IMR-90 (cell line): ENCODE data around the gene NPLOC4. TPM values are rescaled to one million over a fixed set of nuclear protein-coding genes. Genes with fewer than 3 reads are reported as not detected.

Experiments used
- ATAC-seq: fragments of 200-7000 bp; cut with Tn5 transposase; 2 replicates; pipeline ENCODE4 v1.9.1; 2020; ENCODE audit warnings: low read depth, mild to moderate bottlenecking, moderate library complexity
- BruUV-seq: library from RNA; stranded (reverse); fragments of 400-500 nt; replicated peaks from 2 replicates; lab custom pipeline; 2021; lab: Mats Ljungman, UMichigan
- CTCF ChIA-PET: fragments of 300-600 bp; formaldehyde crosslinking; extraction: SDS; loops from one replicate; lab custom pipeline; 2021; ENCODE audit warnings: antibody characterized with exemption; lab: Yijun Ruan, JAX
- POLR2A ChIA-PET: fragments of 300-600 bp; sonication (Branson Sonifier 250); formaldehyde crosslinking; loops from one replicate; lab custom pipeline; 2022; ENCODE audit warnings: antibody characterized with exemption; ENCODE audit not compliant: unreplicated experiment; lab: Charles Lee
- DNase-seq: peaks from one replicate; pipeline ENCODE4 v3.0.0; 2013
- H2AFZ ChIP-seq: replicated peaks from 2 replicates; pipeline ENCODE3; 2013; ENCODE audit warnings: low read length, mild to moderate bottlenecking; ENCODE audit not compliant: poor library complexity
- H2AK5ac ChIP-seq: 2 replicates; pipeline ENCODE4 v1.6.1; 2013; ENCODE audit warnings: low read depth, low read length, inconsistent platforms
- H2AK9ac ChIP-seq: replicated peaks from 2 replicates; pipeline ENCODE3; 2013; ENCODE audit warnings: mild to moderate bottlenecking, low read depth, low read length, moderate library complexity; ENCODE audit not compliant: poor library complexity
- H2BK120ac ChIP-seq: 2 replicates; pipeline ENCODE4 v1.6.1; 2013; ENCODE audit warnings: low read depth, low read length, inconsistent platforms
- H2BK15ac ChIP-seq: 3 replicates; pipeline ENCODE4 v1.6.1; 2013; ENCODE audit warnings: low read depth, low read length, inconsistent platforms
- H2BK20ac ChIP-seq: 2 replicates; pipeline ENCODE4 v1.6.1; 2013; ENCODE audit warnings: low read depth, mild to moderate bottlenecking, inconsistent platforms, low read length, moderate library complexity
- H2BK5ac ChIP-seq: 2 replicates; pipeline ENCODE4 v1.6.1; 2013; ENCODE audit warnings: mild to moderate bottlenecking, low read depth, low read length, inconsistent platforms; ENCODE audit not compliant: poor library complexity, severe bottlenecking
- H3K14ac ChIP-seq: replicated peaks from 2 replicates; pipeline ENCODE4 v1.6.1; 2013; ENCODE audit warnings: low read depth, low read length, inconsistent platforms
- H3K18ac ChIP-seq: 2 replicates; pipeline ENCODE4 v1.6.1; 2013; ENCODE audit warnings: low read depth, low read length, control low read depth
- H3K23ac ChIP-seq: 2 replicates; pipeline ENCODE4 v1.6.1; 2013; ENCODE audit warnings: low read depth, low read length, inconsistent platforms
- H3K27ac ChIP-seq: 2 replicates; pipeline ENCODE4 v1.5.1; 2013; ENCODE audit warnings: mild to moderate bottlenecking, control low read depth, low read length; ENCODE audit not compliant: insufficient read depth
- H3K27me3 ChIP-seq: 2 replicates; pipeline ENCODE4 v1.6.1; 2013; ENCODE audit warnings: low read length; ENCODE audit not compliant: control insufficient read depth, insufficient read depth
- H3K36me3 ChIP-seq: 2 replicates; pipeline ENCODE4 v1.6.1; 2013; ENCODE audit warnings: low read length, mixed read lengths; ENCODE audit not compliant: control insufficient read depth, insufficient read depth
- H3K4ac ChIP-seq: 2 replicates; pipeline ENCODE4 v1.6.1; 2013; ENCODE audit warnings: low read depth, low read length, inconsistent platforms
- H3K4me1 ChIP-seq: 2 replicates; pipeline ENCODE4 v1.6.1; 2013; ENCODE audit warnings: low read length, mixed read lengths; ENCODE audit not compliant: control insufficient read depth, insufficient read depth
- H3K4me2 ChIP-seq: 2 replicates; pipeline ENCODE4 v1.6.1; 2013; ENCODE audit warnings: low read depth, mild to moderate bottlenecking, control low read depth, low read length, moderate library complexity
- H3K4me3 ChIP-seq: 2 replicates; pipeline ENCODE4 v1.5.1; 2013; ENCODE audit warnings: low read depth, mild to moderate bottlenecking, control low read depth, low read length, moderate library complexity; ENCODE audit not compliant: insufficient read depth
- H3K56ac ChIP-seq: 2 replicates; pipeline ENCODE4 v1.6.1; 2013; ENCODE audit warnings: low read length, inconsistent platforms; ENCODE audit not compliant: insufficient read depth; ENCODE audit errors: extremely low read depth
- H3K79me1 ChIP-seq, 2 experiments: 2 replicates each; pipeline ENCODE4 v1.6.1; 2013; ENCODE audit warnings: low read length in 2 of 2, inconsistent platforms in 1 of 2, low read depth in 1 of 2
- H3K9ac ChIP-seq: 2 replicates; pipeline ENCODE4 v1.6.1; 2013; ENCODE audit warnings: low read depth, low read length, control low read depth
- H3K9me1 ChIP-seq: 2 replicates; pipeline ENCODE4 v1.6.1; 2013; ENCODE audit warnings: low read length, inconsistent platforms; ENCODE audit not compliant: insufficient read depth
- H3K9me3 ChIP-seq: 2 replicates; pipeline ENCODE4 v1.6.1; 2013; ENCODE audit warnings: low read length; ENCODE audit not compliant: control insufficient read depth, insufficient read depth
- H4K20me1 ChIP-seq: 2 replicates; pipeline ENCODE4 v1.6.1; 2013; ENCODE audit warnings: low read length, inconsistent platforms; ENCODE audit not compliant: insufficient read depth
- H4K5ac ChIP-seq: 2 replicates; pipeline ENCODE4 v1.6.1; 2013; ENCODE audit warnings: mild to moderate bottlenecking, low read depth, low read length, control low read depth
- H4K8ac ChIP-seq, 2 experiments: 2 replicates each; pipeline ENCODE4 v1.6.1; 2013; ENCODE audit warnings: low read depth in 2 of 2, low read length in 2 of 2, control low read depth in 1 of 2, inconsistent platforms in 1 of 2
- H4K91ac ChIP-seq: 2 replicates; pipeline ENCODE4 v1.6.1; 2013; ENCODE audit warnings: low read depth, low read length, inconsistent platforms; ENCODE audit not compliant: insufficient read depth
- BHLHE40 ChIP-seq: fragments of 150-350 bp; IDR thresholded peaks from 2 replicates; pipeline ENCODE4 v1.6.1; 2016; ENCODE audit warnings: mild to moderate bottlenecking, low read depth, low read length
- CEBPB ChIP-seq: IDR thresholded peaks from 2 replicates; pipeline ENCODE4 v1.6.1; 2012; ENCODE audit warnings: low read depth, low read length, improper control_type of control experiment
- CHD1 ChIP-seq: IDR thresholded peaks from 2 replicates; pipeline ENCODE4 v1.6.1; 2012; ENCODE audit warnings: low read depth, low read length, improper control_type of control experiment
- FOS ChIP-seq: fragments of 150-350 bp; IDR thresholded peaks from 2 replicates; pipeline ENCODE4 v1.6.1; 2016; ENCODE audit warnings: low read depth, low read length
- MAFK ChIP-seq: IDR thresholded peaks from 2 replicates; pipeline ENCODE4 v1.6.1; 2012; ENCODE audit warnings: low read depth, low read length, improper control_type of control experiment
- MAZ ChIP-seq: IDR thresholded peaks from 2 replicates; pipeline ENCODE4 v1.6.1; 2012; ENCODE audit warnings: low read depth, mild to moderate bottlenecking, low read length, improper control_type of control experiment, moderate library complexity, borderline replicate concordance
- MXI1 ChIP-seq: IDR thresholded peaks from 2 replicates; pipeline ENCODE4 v1.6.1; 2012; ENCODE audit warnings: low read depth, mild to moderate bottlenecking, low read length, moderate library complexity, borderline replicate concordance
- NFE2L2 ChIP-seq: fragments of 150-350 bp; IDR thresholded peaks from 2 replicates; pipeline ENCODE4 v1.6.1; 2016; ENCODE audit warnings: low read depth, mild to moderate bottlenecking, low read length
- RCOR1 ChIP-seq: IDR thresholded peaks from 2 replicates; pipeline ENCODE4 v1.6.1; 2012; ENCODE audit warnings: mild to moderate bottlenecking, low read length, improper control_type of control experiment; ENCODE audit not compliant: insufficient replicate concordance
- WGBS, 2 experiments: methylation state at CpG; one replicate each; pipeline versions ENCODE4 v1.1.5 to v1.1.7; 2013; ENCODE audit warnings: missing lambda C conversion rate in 2 of 2; ENCODE audit not compliant: insufficient read length in 1 of 2; ENCODE audit errors: extremely low coverage in 2 of 2; 5-methylcytosine and 5-hydroxymethylcytosine counted together
- dilution Hi-C: fragments of 300-500 bp; cut with HindIII; formaldehyde crosslinking; loops from one replicate; pipeline ENCODE4 v1.14.3; 2018; ENCODE audit warnings: low sequenced_read_pairs; ENCODE audit not compliant: unreplicated experiment
- in situ Hi-C: fragments of 300-500 bp; cut with MboI; formaldehyde crosslinking; loops from 3 replicates; pipeline ENCODE4 v1.14.3; 2019; ENCODE audit warnings: low sequenced_read_pairs, inconsistent platforms, mixed read lengths
- intact Hi-C: fragments of 100-400 bp; cut with micrococcal nuclease; formaldehyde crosslinking; loops from 2 replicates; pipeline ENCODE4 v1.10.0; 2022
- polyA plus RNA-seq, 3 experiments: library from polyadenylated mRNA; depleted of rRNA; stranded (reverse); fragments of >200 nt; gene quantifications; 2 replicates each; pipeline ENCODE4 v1.2.3, GENCODE V29; 2012; ENCODE audit warnings: low replicate concordance in 1 of 3
- total RNA-seq: library from RNA; depleted of rRNA; stranded (reverse); fragments of >200 nt; gene quantifications from 2 replicates; pipeline ENCODE4 v1.2.3, GENCODE V29; 2012
- TF ChIP-seq, protein P1 (sequence below): fragments of 150-350 bp; IDR thresholded peaks from 2 replicates; pipeline ENCODE4 v1.6.1; 2016; ENCODE audit warnings: low read depth, mild to moderate bottlenecking, low read length, moderate library complexity, borderline replicate concordance
- TF ChIP-seq, protein P2 (sequence below): fragments of 150-350 bp; IDR thresholded peaks from 2 replicates; pipeline ENCODE4 v1.6.1; 2017; ENCODE audit warnings: mild to moderate bottlenecking, antibody characterized with exemption, low read length, low read depth
- TF ChIP-seq, protein P3 (sequence below): conservative IDR thresholded peaks from 2 replicates; pipeline ENCODE4 v1.5.1; 2012; ENCODE audit warnings: mild to moderate bottlenecking, low read depth, low read length, improper control_type of control experiment

Gene NPLOC4
- total and polyA plus RNA-seq, 2 of the 4 experiments (the other 2 are of a cell fraction) = 70.4 to 78.3 TPM

DNA sequence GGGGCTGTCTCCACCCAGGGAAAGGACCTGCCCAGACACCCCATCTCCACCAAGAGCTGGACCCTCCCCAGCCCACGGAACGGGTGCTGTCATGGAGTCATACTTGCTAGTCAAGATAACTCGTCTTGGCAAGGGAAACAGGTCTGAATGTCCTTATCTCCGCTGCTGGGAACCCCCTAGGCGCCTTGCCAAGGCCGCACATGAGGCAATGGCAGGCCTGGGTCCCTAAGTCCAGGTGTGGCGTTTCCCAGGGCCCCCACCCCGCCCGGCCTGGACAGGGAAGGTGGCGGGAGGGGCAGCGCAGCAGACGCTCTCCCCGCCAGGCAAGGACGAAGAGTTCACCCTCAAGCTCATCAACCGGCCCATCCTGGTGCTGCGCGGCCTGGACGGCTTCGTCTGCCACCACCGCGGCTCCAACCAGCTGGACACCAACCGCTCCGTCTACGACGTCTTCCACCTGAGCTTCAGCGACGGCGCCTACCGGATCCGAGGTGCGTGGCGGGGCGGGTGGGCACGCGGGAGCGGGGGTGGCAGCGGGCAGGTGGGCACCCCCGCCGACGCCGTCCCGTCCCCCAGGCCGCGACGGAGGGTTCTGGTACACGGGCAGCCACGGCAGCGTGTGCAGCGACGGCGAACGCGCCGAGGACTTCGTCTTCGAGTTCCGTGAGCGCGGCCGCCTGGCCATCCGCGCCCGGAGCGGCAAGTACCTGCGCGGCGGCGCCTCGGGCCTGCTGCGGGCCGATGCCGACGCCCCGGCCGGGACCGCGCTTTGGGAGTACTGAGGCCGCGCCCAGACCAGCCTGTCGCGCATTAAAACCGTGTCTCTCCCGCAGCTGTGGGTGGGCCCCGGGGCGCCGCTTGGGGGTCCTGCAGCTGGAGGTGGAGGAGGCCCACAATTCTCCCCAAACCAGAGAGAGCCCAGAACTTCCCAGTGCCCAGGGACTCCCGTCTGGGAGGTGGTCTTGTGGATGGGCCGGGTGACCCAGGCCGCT, 100.3 kb downstream of the NPLOC4 start:
- Histone ChIP-seq H4K5ac (no peak overlapping the region), H3K9ac (no peak overlapping the region), H3K4me3 (no peak overlapping the region), H3K23ac (no peak overlapping the region), H3K4me1 (no peaks in the 10 kb centered on the region), H2AK9ac (peak overlapping the region; percentile 87), H2BK20ac (no peak overlapping the region), H3K56ac (no peak overlapping the region), H3K9me1 (no peaks in the 10 kb centered on the region), H3K18ac (no peak overlapping the region), H4K91ac (no peak overlapping the region), H3K9me3 (no peaks in the 10 kb centered on the region), H2AFZ (peak overlapping the region; percentile 58), H3K4me2 (no peak overlapping the region), H3K79me1 (no peaks in the 10 kb centered on the region), H3K27ac (no peak overlapping the region), H4K8ac (no peak overlapping the region), H3K14ac (no peak overlapping the region), H2BK120ac (no peak overlapping the region), H3K4ac (no peak overlapping the region), H2BK15ac (no peak overlapping the region), H4K20me1 (peaks cover 7% of the 10 kb centered on the region; the same call in 1 of the 2 replicates), H2AK5ac (no peak overlapping the region), H3K36me3 (peaks cover 17% of the 10 kb centered on the region; the same call in 1 of the 2 replicates), H2BK5ac (no peak overlapping the region), H3K27me3 (peaks cover 10% of the 10 kb centered on the region; the same call in 1 of the 2 replicates)
- peak; percentile 17 for DNase-seq
- CTCF ChIA-PET = no interaction called here
- intact Hi-C loops = no loop called here
- TF ChIP-seq, protein P1, sequence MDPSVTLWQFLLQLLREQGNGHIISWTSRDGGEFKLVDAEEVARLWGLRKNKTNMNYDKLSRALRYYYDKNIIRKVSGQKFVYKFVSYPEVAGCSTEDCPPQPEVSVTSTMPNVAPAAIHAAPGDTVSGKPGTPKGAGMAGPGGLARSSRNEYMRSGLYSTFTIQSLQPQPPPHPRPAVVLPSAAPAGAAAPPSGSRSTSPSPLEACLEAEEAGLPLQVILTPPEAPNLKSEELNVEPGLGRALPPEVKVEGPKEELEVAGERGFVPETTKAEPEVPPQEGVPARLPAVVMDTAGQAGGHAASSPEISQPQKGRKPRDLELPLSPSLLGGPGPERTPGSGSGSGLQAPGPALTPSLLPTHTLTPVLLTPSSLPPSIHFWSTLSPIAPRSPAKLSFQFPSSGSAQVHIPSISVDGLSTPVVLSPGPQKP = no peak
- TF ChIP-seq MXI1 (no peak), CHD1 (no peak), BHLHE40 (no peak), RCOR1 (no peak), MAZ (no peak), MAFK (no peak), NFE2L2 (no peak), CEBPB (no peak), FOS (no peak)
- TF ChIP-seq, protein P2, sequence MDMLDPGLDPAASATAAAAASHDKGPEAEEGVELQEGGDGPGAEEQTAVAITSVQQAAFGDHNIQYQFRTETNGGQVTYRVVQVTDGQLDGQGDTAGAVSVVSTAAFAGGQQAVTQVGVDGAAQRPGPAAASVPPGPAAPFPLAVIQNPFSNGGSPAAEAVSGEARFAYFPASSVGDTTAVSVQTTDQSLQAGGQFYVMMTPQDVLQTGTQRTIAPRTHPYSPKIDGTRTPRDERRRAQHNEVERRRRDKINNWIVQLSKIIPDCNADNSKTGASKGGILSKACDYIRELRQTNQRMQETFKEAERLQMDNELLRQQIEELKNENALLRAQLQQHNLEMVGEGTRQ = no peak
- TF ChIP-seq, protein P3, sequence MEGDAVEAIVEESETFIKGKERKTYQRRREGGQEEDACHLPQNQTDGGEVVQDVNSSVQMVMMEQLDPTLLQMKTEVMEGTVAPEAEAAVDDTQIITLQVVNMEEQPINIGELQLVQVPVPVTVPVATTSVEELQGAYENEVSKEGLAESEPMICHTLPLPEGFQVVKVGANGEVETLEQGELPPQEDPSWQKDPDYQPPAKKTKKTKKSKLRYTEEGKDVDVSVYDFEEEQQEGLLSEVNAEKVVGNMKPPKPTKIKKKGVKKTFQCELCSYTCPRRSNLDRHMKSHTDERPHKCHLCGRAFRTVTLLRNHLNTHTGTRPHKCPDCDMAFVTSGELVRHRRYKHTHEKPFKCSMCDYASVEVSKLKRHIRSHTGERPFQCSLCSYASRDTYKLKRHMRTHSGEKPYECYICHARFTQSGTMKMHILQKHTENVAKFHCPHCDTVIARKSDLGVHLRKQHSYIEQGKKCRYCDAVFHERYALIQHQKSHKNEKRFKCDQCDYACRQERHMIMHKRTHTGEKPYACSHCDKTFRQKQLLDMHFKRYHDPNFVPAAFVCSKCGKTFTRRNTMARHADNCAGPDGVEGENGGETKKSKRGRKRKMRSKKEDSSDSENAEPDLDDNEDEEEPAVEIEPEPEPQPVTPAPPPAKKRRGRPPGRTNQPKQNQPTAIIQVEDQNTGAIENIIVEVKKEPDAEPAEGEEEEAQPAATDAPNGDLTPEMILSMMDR = no peak
- WGBS, 2 experiments = 30% methylated on average over 40 of the region's 89 CpGs; no CpG with 5 or more reads in 1 of the 2 experiments
- ATAC-seq = no peak
- in situ Hi-C loops = no loop called here
- POLR2A ChIA-PET = interaction anchor here (0.6 kb wide), 2 partner anchors 25 to 286 kb away, joined by 3 to 10 read pairs; no protein-coding TSS in a partner anchor
- dilution Hi-C loops = no loop called here
- no TSS peak for BruUV-seq
